GM19372 (cell line): ENCODE data around the gene GRIN2A.

Source experiments
- ATAC-seq: cut with Tn5 transposase; IDR thresholded peaks from one replicate; pipeline ENCODE4 v1.9.1; 2021; ENCODE audit warnings: mild to moderate bottlenecking, low read depth, moderate library complexity; ENCODE audit not compliant: unreplicated experiment

The GRIN2A gene

GRCh38 chr16:9837481-9837880, 344.7 kb downstream of the GRIN2A start:
- no peak for ATAC-seq

- ATAC-seq: no peak
Measured at GRCh38 chr16:9836118-9836736, 346.0 kb downstream of the GRIN2A start.

DNA sequence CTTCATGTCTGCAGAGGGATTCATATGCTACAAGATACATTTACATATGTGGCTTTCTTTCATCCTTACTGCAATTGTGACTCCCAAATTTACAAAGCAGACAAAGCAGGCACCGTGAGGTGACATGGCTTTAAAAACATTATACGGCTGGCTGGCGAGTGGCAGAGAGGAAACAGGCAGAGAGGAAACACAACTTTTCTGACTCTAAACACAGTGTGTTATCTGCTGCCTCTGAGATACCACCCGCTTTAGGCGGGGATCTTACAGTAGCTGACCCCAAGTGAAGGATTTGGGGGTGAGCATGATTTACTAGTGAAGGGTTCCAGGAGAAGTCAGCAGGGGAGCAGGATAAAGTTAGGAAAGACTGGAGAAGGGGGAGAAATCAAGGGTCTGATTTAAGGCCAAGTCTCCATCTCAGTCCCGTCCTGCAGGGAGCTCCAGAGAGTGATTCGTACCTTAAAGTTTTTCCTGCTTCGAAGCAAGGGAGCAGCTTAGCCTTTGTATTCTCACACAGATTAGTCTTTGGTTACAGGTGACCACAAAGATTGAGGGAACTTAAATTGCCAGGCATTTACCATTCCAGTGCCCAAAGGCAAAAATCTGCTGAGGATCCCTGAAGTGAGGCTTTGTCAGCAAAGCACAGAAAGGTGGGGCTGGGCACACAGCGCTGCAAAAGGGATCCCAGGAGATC, 355.0 kb downstream of the GRIN2A start:
- no peak for ATAC-seq

GRCh38 chr16:9826656-9827055, 355.6 kb downstream of the GRIN2A start:
- no peak for ATAC-seq

DNA sequence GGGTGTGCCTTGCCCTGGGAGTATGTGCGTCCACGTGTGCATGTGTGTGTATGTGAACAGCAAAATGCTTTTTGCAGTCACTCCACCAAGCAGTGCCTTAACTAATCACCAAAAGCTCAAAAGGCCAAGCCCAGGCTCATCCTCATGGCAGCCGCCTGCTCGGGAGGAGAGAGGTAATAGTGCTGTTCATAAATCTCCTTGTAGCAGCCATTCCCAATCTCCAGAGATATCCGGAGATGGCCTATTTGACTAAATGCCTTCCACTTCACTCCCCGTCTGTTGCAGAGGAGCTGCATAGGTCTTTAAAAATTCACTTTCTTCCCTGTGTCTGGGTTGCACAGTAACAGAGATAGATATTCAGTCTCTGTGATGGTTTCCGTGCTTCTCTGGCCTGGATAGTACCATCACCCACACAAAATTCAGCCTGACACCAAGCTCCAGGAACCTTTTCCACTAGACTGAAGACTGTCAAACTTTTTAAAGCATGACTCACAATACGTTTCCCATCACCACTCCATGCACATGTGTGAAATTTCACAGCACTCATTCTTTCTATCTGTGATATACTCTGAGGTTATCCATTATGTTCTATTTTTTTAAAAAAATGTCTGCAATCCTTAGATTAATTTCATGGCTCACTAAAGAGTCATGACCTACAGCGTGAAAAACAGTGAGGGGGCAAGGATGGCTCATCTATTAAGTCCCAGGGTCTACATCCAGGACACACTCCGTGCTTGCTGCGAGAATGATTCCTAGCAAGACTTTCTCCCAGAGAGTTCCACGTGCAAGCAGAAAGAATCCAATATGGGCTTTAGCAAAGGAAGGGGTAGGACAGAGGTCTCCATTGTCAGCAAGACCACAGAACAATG, 357.8 kb downstream of the GRIN2A start:
- ATAC-seq: no peak

GRCh38 chr16:9823510-9823909, 358.7 kb downstream of the GRIN2A start:
- ATAC-seq: no peak

DNA sequence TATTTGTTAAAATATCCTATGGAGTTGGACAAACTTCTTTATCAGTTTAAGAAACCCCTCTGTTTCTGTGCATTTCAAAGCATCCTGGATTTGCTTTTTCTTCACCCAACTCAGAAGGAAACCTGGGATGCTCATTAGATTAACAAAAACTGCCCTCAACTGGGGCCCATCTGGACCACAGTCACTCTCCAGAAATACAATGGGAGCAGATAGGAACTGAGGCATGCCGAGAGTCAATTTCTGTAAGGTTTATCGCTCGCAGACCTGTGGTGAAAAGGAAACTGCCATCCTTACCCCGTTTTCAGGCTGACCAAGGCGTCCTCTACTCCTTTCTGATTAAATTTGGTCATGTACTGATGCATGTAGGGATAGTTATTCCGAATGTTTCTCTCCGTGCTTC, 360.3 kb downstream of the GRIN2A start:
- ATAC-seq: no peak

DNA sequence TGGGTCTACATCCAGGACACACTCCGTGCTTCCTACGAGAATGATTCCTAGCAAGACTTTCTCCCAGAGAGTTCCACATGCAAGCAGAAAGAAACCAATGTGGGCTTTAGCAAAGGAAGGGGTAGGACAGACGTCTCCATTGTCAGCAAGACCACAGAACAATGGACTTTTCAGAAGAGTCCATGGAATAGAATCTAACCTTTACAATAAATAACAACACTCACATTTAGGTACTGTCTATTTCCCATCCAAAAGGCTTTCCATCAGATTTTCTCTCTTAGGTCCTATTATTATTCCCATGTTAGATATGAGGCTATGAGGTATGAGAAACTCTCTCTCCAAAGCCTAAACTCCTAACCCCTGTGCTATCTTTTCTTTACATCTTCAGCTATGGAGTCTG, 360.9 kb downstream of the GRIN2A start:
- no peak for ATAC-seq

- no peak for ATAC-seq
Measured at GRCh38 chr16:9820476-9821246, 361.6 kb downstream of the GRIN2A start.

- no peak for ATAC-seq
Measured at GRCh38 chr16:9818702-9819101, 363.5 kb downstream of the GRIN2A start.

DNA sequence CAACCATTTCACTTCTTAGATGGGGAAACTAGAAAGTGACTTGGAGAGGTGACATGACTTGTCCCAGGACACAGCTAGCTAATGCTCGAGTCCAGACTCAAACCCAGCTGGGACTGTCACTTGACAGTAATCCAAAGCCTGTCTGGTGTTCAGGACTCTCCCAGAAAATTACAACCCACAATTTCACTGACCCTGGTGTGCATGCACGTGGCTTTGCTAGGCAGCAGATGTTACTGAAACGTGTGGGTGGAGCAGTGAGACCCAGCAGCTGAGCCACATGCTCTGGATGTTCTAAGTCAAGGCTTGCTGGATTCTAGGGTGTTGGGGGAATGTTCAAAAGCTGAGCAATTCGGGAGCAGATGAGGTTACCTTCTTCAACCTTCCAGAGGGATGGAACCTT, 364.6 kb downstream of the GRIN2A start:
- ATAC-seq: no peak

GRCh38 chr16:9816644-9817043, 365.6 kb downstream of the GRIN2A start:
- no peak for ATAC-seq

GRCh38 chr16:9813665-9814064, 368.6 kb downstream of the GRIN2A start:
- no peak for ATAC-seq

DNA sequence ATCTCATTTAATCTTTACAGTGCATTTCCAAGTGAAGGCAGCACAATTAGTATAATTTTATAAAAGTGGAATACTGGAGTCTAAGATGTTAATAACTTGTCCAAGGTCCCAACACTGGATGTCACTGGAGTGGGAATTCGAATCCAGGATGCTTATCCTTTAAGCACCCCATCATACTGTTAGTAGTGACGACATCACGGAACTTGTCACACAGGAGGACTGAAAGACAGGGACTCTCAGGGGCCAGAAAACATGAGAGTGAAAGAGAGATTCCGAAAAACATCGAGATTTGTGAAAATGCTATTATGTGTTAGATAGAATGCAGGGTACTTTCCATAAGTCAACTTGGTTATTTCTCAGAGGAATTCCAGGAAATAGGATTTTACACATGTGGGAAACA, 374.0 kb downstream of the GRIN2A start:
- ATAC-seq: no peak

- ATAC-seq: no peak
Measured at GRCh38 chr16:9807302-9807701, 374.9 kb downstream of the GRIN2A start.

DNA sequence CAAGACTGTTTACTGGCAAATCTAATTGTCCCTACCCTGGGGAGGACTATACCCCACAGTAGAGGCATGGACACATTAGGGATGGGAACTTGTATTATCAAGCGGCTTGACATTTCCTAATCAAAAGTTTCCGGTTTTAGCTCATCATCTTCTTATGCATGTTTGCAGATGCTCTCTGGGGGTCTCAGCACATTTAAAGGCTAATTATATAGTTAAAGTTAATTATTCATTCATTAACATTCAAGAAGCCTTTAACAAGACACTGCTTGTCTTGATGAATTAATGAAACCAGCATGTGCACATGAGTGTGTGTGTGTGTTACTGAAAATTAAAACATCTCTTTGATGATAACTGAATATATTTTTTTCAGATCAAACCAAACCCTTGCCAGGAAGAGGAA, 377.1 kb downstream of the GRIN2A start:
- no peak for ATAC-seq

- no peak for ATAC-seq
Measured at GRCh38 chr16:9802160-9802559, 380.1 kb downstream of the GRIN2A start.

DNA sequence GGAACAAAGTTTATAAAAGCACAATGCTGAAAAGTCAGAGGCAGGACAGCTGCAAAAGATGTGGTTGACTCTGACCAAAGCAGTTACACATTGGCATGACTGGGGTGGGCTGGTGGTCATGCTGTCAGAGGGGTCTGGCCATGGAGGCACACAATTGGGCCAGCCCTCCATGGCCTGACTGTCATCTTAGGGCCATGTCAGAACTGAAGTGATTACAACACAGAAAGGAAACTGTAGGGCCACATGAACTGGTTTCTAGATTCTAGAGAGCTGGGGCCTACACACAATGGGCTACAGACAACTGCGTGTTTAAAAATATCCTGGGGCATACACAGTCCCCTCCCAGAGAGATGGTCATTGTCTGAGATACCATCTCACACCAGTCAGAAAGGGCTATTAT, 380.6 kb downstream of the GRIN2A start:
- no peak for ATAC-seq

DNA sequence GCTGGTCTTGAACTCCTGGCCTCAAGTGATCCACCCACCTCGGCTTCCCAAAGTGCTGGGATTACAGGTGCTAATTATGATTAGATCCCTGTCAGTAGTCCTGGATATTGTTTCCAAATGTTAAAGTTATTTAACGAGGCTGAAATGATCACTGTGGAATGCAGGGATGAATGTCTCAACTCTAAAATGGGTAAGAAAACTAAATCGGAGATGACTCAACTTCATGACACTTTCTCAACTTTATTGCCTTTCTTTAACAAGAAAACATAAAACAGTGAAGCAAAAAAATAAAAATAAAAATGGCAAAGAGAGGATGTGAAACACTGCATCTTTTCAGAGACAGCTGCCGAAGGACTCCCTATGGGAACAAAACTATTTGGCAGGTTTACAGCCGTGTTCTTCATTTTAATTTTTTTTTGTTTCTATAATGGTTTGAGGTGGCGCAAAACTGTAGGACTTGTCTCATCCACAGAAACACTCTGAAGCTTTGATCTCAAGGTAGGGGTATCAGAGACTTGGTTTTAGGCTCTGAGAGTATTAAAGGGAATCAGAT, 382.0 kb downstream of the GRIN2A start:
- no peak for ATAC-seq

DNA sequence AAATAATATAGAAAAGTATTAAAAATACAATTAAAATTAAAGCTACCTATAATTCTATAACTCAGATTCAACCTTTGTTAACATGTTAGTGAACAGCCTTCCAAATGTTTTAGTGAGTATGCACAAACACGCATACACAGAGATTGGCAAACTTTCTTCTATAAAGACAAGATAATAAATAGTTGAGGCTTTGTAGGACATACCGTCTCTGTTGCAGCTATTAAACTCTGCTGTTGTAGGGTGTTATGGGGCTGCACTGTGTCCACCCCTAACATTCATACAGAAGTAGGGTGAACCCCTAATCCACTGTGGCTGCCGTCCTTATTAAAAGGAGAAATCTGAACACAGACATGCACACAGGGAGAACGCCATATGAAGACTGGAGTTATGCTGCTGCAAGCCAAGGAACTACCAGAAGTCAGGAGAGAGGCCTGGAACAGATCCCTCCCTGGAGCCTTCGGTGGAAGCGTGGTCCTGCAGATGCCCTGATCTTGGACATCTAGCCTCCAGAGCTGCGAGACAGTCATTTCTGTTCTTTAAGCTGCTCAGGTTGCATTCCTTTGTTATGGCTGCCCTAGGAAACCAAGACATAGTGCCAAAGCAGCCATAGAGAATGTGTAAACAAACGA, 383.2 kb downstream of the GRIN2A start:
- ATAC-seq: no peak
